Panc1 (cell line): ENCODE results near the gene MT1E.

Experiments used
- CTCF ChIP-seq: fragments of 450-650 bp; IDR thresholded peaks from 2 replicates; pipeline ENCODE4 v1.5.1; 2017; ENCODE audit warnings: mild to moderate bottlenecking
- REST ChIP-seq, 2 experiments: IDR thresholded peaks; 2 replicates each; pipeline ENCODE4 v1.6.1; 2011 to 2012; ENCODE audit warnings: low read depth in 2 of 2, control low read depth in 1 of 2, low read length in 1 of 2, mild to moderate bottlenecking in 1 of 2, moderate library complexity in 1 of 2; ENCODE audit not compliant: insufficient read depth in 1 of 2
- SIN3A ChIP-seq: IDR thresholded peaks from 2 replicates; pipeline ENCODE4 v1.6.1; 2012; ENCODE audit warnings: low read depth, mild to moderate bottlenecking, low read length, moderate library complexity, borderline replicate concordance; ENCODE audit not compliant: insufficient read depth
- TCF7L2 ChIP-seq: IDR thresholded peaks from 2 replicates; pipeline ENCODE4 v1.6.1; 2011; ENCODE audit warnings: mild to moderate bottlenecking, low read depth, low read length, inconsistent platforms

GRCh38 chr16:56584276-56584675 is 41.3 kb upstream of the MT1E start:
- TF ChIP-seq CTCF: no peak
- no peak for TF ChIP-seq REST (IDR thresholded peaks at IDR 0.05; ENCODE audit: insufficient read depth in 1 of 2, low read depth in 2 of 2, low read length in 1 of 2)
- TF ChIP-seq TCF7L2: no peak
- TF ChIP-seq SIN3A: no peak
